Activated naive CD8-positive, alpha-beta T cell treated with anti-CD3 and anti-CD28 coated beads, Interleukin-2, amount 10 ng/mL, durations not matched to agents 7 days and 5 days (primary cell): ENCODE measurements around the gene APOBEC3G. TPM values are rescaled to one million over a fixed set of nuclear protein-coding genes. Genes with fewer than 3 reads are reported as not detected.

Experiments
- total RNA-seq, 2 experiments: library from RNA; stranded (reverse); gene quantifications; one replicate each; pipeline ENCODE4 v1.2.3, GENCODE V29; 2021

APOBEC3G gene
- total RNA-seq, 2 experiments from 2014 or later = 116 to 118 TPM

Other genes starting within 250 kb of the APOBEC3G start
- 1 to 10 TPM; 5.9 to 6.8 TPM for gene NPTXR, start 233.2 kb upstream of the APOBEC3G start, total RNA-seq
- gene CBX6, start 205.1 kb upstream of the APOBEC3G start, total RNA-seq = 10 to 100 TPM; 66.0 to 66.4 TPM
- not detected for gene APOBEC3A, start 119.7 kb upstream of the APOBEC3G start, total RNA-seq
- gene APOBEC3B, start 94.9 kb upstream of the APOBEC3G start, total RNA-seq = 1 to 10 TPM; 7.1 to 7.2 TPM
- gene APOBEC3C, start 63.0 kb upstream of the APOBEC3G start, total RNA-seq = 100 to 1,000 TPM; 120 to 124 TPM
- 10 to 100 TPM; 46.8 to 47.4 TPM for gene APOBEC3D, start 56.1 kb upstream of the APOBEC3G start, total RNA-seq
- gene APOBEC3F, start 36.4 kb upstream of the APOBEC3G start, total RNA-seq = 10 to 100 TPM; 41.4 to 45.1 TPM
- gene APOBEC3H, start 20.0 kb downstream of the APOBEC3G start, total RNA-seq = 10 to 100 TPM; 75.5 to 84.9 TPM
- 10 to 100 TPM; 64.2 to 71.3 TPM for gene CBX7, start 75.4 kb downstream of the APOBEC3G start, total RNA-seq
- gene PDGFB, start 167.7 kb downstream of the APOBEC3G start, total RNA-seq = 1 to 10 TPM; 7.2 to 7.9 TPM
- 1,000 to 10,000 TPM; 1,927 to 2,015 TPM for gene RPL3, start 242.3 kb downstream of the APOBEC3G start, total RNA-seq